Measurements from ENCODE around the gene TTBK1. TPM values are rescaled to one million over a fixed set of nuclear protein-coding genes. Genes with fewer than 3 reads are reported as not detected.

Gene TTBK1
- total RNA-seq, 1 experiment from 2014 or later: not detected

DNA sequence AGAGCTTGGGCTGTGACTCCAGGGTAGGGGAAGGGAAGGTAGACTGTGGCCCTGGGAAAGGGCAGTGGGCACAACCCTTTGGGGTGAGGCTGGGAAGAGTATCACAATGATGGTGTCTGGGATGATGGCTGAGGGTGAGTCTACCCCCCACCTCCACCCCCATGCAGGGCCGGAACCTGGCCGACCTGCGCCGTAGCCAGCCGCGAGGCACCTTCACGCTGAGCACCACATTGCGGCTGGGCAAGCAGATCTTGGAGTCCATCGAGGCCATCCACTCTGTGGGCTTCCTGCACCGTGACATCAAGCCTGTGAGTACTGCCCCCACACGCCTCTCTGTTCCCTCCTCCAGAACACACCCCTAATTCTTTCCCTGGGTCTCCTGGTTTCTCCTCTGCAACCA is 10.1 kb downstream of the TTBK1 start:
- no TSS peak for BruUV-seq (replicated peaks)
- Mint-ChIP-seq H3K36me3 (ENCODE audit: insufficient read depth, unreplicated experiment) (no peaks in the 10 kb centered on the region), H3K4me3 (ENCODE audit: unreplicated experiment) (no peak overlapping the region), H3K4me1 (ENCODE audit: insufficient read depth, unreplicated experiment) (no peaks in the 10 kb centered on the region), H3K27me3 (ENCODE audit: insufficient read depth, unreplicated experiment) (peaks cover 39% of the 10 kb centered on the region), H3K27ac (ENCODE audit: low read depth, unreplicated experiment) (no peak overlapping the region), H3K9me3 (ENCODE audit: unreplicated experiment) (no peaks in the 10 kb centered on the region)
- TF ChIP-seq, protein P1, sequence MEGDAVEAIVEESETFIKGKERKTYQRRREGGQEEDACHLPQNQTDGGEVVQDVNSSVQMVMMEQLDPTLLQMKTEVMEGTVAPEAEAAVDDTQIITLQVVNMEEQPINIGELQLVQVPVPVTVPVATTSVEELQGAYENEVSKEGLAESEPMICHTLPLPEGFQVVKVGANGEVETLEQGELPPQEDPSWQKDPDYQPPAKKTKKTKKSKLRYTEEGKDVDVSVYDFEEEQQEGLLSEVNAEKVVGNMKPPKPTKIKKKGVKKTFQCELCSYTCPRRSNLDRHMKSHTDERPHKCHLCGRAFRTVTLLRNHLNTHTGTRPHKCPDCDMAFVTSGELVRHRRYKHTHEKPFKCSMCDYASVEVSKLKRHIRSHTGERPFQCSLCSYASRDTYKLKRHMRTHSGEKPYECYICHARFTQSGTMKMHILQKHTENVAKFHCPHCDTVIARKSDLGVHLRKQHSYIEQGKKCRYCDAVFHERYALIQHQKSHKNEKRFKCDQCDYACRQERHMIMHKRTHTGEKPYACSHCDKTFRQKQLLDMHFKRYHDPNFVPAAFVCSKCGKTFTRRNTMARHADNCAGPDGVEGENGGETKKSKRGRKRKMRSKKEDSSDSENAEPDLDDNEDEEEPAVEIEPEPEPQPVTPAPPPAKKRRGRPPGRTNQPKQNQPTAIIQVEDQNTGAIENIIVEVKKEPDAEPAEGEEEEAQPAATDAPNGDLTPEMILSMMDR (IDR thresholded peaks at IDR 0.05; ENCODE audit: unreplicated experiment): no peak
- intact Hi-C loops (cut with micrococcal nuclease): no loop called here
- no peak for DNase-seq (ENCODE audit: unreplicated experiment)
- POLR2A ChIA-PET: interaction anchor here (1.2 kb wide), 1 partner anchor 79 kb away, joined by 4 read pairs; no protein-coding TSS in a partner anchor
- CTCF ChIA-PET: interaction anchor here (0.6 to 2.0 kb wide), 5 partner anchors 18 to 583 kb away, joined by 3 to 5 read pairs (median 3); no protein-coding TSS in a partner anchor

DNA sequence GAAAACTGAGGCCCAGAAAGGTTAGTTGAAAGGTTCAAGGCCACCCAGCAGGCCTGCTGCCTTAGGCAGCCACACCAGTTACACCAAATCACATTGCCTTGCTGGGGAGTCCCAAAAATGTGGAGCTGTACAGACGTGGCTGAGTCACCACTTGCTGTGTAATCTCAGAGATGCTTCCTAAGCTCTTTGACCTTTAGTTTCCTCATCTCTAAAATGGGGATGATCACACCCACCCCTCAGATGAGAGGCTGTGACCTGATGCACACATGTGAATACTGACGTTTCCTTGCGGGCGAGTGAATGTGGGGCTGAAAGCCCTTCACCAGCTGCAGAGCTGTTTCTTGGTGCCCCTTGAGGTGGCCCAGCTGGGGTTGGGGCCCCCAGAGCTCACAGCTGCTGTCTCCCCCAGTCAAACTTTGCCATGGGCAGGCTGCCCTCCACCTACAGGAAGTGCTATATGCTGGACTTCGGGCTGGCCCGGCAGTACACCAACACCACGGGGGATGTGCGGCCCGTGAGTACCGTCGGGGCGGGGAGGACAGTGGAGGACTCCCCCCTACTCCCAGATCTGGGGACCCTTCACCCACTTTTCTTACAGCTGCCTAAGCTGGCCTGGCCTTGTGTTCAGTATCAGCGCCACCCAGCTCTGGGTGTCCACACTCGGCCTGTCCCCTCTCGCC is 11.0 kb downstream of the TTBK1 start:
- no peaks in the 10 kb centered on the region for H3K36me3 Mint-ChIP-seq (ENCODE audit: insufficient read depth, unreplicated experiment)

DNA sequence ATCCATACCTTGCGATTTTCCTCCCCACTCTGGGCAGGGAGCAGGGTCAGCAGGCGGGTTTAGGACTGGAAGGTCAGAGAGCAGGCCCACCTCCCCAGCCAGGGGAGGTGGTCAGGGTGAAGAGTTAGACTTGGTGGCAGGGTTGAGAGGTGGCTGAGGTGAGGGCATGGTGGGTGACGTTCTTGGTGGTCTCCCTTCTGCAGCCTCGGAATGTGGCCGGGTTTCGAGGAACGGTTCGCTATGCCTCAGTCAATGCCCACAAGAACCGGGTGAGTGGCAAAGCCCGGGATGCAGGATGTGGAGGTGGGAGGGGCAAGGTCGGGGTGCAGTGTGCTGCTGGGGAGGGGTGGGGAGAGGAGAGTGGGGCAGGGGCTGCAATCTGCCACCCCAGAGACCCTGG is 11.6 kb downstream of the TTBK1 start:
- H3K27me3 Mint-ChIP-seq (ENCODE audit: insufficient read depth, unreplicated experiment): peaks cover 49% of the 10 kb centered on the region
- CTCF ChIA-PET: no interaction called here

More for the DNA sequence above, 11.0 kb downstream of the TTBK1 start:
- no peak for DNase-seq (ENCODE audit: unreplicated experiment)
- ChIA-PET CTCF (interaction anchor here (0.6 to 2.0 kb wide), 2 partner anchors 81 to 255 kb away, joined by 3 to 5 read pairs; no protein-coding TSS in a partner anchor), POLR2A (interaction anchor here (0.9 to 1.1 kb wide), 2 partner anchors 80 kb away, joined by 3 read pairs; no protein-coding TSS in a partner anchor)
- Mint-ChIP-seq H3K9me3 (ENCODE audit: unreplicated experiment) (no peaks in the 10 kb centered on the region), H3K4me1 (ENCODE audit: insufficient read depth, unreplicated experiment) (no peaks in the 10 kb centered on the region), H3K27me3 (ENCODE audit: insufficient read depth, unreplicated experiment) (peaks cover 45% of the 10 kb centered on the region), H3K4me3 (ENCODE audit: unreplicated experiment) (no peak overlapping the region), H3K27ac (ENCODE audit: low read depth, unreplicated experiment) (no peak overlapping the region)
- TF ChIP-seq, protein P1 (IDR thresholded peaks at IDR 0.05; ENCODE audit: unreplicated experiment): no peak
- intact Hi-C loops (cut with micrococcal nuclease): no loop called here
- BruUV-seq (replicated peaks): no TSS peak

DNA sequence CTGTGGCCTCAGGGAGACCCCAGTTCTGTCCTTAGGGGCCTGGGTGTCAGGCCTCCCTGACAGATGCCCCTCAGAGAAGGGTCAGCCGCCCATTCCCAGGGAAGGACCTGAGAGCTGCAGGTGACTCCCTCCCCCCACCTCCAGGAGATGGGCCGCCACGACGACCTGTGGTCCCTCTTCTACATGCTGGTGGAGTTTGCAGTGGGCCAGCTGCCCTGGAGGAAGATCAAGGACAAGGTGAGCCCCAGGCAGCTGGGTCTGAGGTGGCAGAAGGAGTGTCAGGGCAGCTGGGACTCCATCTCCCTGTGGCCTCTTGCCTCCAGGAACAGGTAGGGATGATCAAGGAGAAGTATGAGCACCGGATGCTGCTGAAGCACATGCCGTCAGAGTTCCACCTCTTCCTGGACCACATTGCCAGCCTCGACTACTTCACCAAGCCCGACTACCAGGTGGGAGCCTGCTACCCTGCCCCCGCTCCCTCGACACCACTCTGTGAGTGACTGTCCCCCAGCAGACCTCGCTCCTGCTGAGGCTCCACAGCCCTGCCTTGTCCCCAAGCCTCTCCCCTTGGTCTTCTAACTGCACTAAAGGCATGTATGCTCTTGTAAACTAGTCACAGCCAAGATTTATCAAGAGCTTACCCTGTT is 12.2 kb downstream of the TTBK1 start:
- CTCF ChIA-PET: interaction anchor here (0.6 to 1.0 kb wide), 2 partner anchors 26 to 1876 kb away, joined by 3 read pairs; no protein-coding TSS in a partner anchor
- intact Hi-C loops (cut with micrococcal nuclease): no loop called here
- TF ChIP-seq, protein P1 (IDR thresholded peaks at IDR 0.05; ENCODE audit: unreplicated experiment): no peak
- Mint-ChIP-seq H3K4me3 (ENCODE audit: unreplicated experiment) (no peak overlapping the region), H3K27me3 (ENCODE audit: insufficient read depth, unreplicated experiment) (peaks cover 47% of the 10 kb centered on the region), H3K4me1 (ENCODE audit: insufficient read depth, unreplicated experiment) (no peaks in the 10 kb centered on the region), H3K9me3 (ENCODE audit: unreplicated experiment) (no peaks in the 10 kb centered on the region), H3K27ac (ENCODE audit: low read depth, unreplicated experiment) (no peak overlapping the region), H3K36me3 (ENCODE audit: insufficient read depth, unreplicated experiment) (no peaks in the 10 kb centered on the region)
- no TSS peak for BruUV-seq (replicated peaks)
- POLR2A ChIA-PET: no interaction called here
- no peak for DNase-seq (ENCODE audit: unreplicated experiment)

More for the DNA sequence above, 11.6 kb downstream of the TTBK1 start:
- POLR2A ChIA-PET: interaction anchor here (1.1 kb wide), 1 partner anchor 80 kb away, joined by 3 read pairs; no protein-coding TSS in a partner anchor
- H3K27ac Mint-ChIP-seq (ENCODE audit: low read depth, unreplicated experiment): no peak overlapping the region
- intact Hi-C loops (cut with micrococcal nuclease): no loop called here
- no peak for DNase-seq (ENCODE audit: unreplicated experiment)
- TF ChIP-seq, protein P1 (IDR thresholded peaks at IDR 0.05; ENCODE audit: unreplicated experiment): no peak
- no peak overlapping the region for H3K4me3 Mint-ChIP-seq (ENCODE audit: unreplicated experiment)
- no peaks in the 10 kb centered on the region for H3K9me3 Mint-ChIP-seq (ENCODE audit: unreplicated experiment)
- no peaks in the 10 kb centered on the region for H3K4me1 Mint-ChIP-seq (ENCODE audit: insufficient read depth, unreplicated experiment)
- BruUV-seq (replicated peaks): no TSS peak
- no peaks in the 10 kb centered on the region for H3K36me3 Mint-ChIP-seq (ENCODE audit: insufficient read depth, unreplicated experiment)
